ENCODE data around the gene TNS1. TPM values are rescaled to one million over a fixed set of nuclear protein-coding genes. Genes with fewer than 3 reads are reported as not detected.

The TNS1 gene
- total and polyA plus RNA-seq, 2 experiments from 2014 or later: 81.6 to 99.3 TPM

DNA sequence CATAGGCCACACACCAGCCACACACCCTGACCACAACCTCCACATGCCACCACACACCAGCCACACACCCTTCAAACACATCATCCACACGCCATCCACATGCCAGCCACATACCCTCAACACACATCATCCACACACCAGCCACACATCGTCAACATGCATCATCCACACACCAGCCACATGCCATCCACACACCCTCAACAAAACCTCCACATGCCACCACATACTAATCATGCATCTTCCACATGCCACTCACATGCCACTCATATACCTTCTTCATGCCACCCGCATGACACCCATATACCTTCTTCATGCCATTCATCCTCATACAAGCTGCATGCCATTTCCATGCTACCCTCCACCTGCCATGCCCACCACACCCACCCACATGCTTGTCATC is 12.4 kb downstream of the TNS1 start:
- no peak overlapping the region for H2AFZ ChIP-seq
- no peak for TF ChIP-seq EZH2 (IDR thresholded peaks at IDR 0.05; ENCODE audit: insufficient read depth, poor library complexity, severe bottlenecking)
- H3K9me3 ChIP-seq (ENCODE audit: low read depth): no peaks in the 10 kb centered on the region
- H3K27ac ChIP-seq: no peak overlapping the region
- peaks cover 36% of the 10 kb centered on the region for H3F3A ChIP-seq (ENCODE audit: insufficient read depth)
- peaks cover 87% of the 10 kb centered on the region for H3K79me2 ChIP-seq (ENCODE audit: insufficient read depth)
- H3K4me2 ChIP-seq (ENCODE audit: unreplicated experiment): no peak overlapping the region
- no peak overlapping the region for H3K9ac ChIP-seq
- DNase-seq: no peak
- H4K20me1 ChIP-seq (ENCODE audit: insufficient read depth): 0 out of 2 replicates have a peak, but pooled peaks cover 5% of the 10 kb centered on the region
- WGBS, 2 experiments (ENCODE audit: low coverage in 1 of 2, low lambda C conversion rate in 2 of 2, missing lambda C conversion rate in 2 of 2): 76 to 85% methylated on average over 3 of the region's 3 CpGs
- H3K27me3 ChIP-seq (replicated peaks; ENCODE audit: insufficient read depth): no peaks in the 10 kb centered on the region
- peaks cover 10% of the 10 kb centered on the region; the same call in 1 of the 2 replicates for H3K36me3 ChIP-seq (ENCODE audit: low read depth)
- H3K4me1 ChIP-seq (ENCODE audit: insufficient read depth): peaks cover 44% of the 10 kb centered on the region
- no peaks in the 10 kb centered on the region for H3K9me2 ChIP-seq (ENCODE audit: insufficient read depth)
- in situ Hi-C loops (cut with MboI): no loop called here
- H3K4me3 ChIP-seq: no peak overlapping the region

DNA sequence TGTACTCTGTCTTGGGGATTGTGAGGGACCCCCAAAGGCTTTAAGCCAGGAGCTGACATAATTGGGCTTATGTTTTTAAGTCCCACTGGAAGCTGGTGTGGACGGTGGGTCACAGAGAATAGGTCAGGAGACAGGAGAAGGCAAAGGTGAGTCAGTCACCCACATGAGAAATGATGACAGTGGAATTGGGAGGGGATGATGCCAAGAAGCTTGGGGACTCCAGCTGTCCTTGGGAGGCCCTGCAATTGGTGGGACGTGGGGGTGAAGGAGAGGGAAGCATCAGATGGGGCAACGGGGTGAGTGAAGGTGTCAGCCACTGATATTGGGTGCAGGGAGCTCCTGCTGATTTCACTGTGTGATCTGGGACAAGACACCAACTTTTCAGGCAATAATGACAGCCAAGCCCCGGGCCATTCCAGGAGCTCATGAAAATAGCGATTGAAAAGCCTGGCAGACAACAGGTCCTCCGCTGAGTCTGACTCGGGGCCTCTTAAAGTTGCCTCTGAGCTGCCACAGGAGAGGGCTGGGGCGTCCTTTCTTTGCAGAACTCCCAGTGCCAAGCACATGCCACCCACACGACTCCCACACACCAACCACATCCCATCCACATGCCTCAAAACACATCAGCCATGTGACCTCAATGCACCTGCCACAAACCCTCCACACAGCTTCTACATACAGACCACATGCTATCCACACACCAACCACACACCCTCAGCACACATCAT is 13.4 kb downstream of the TNS1 start:
- Histone ChIP-seq H4K20me1 (ENCODE audit: insufficient read depth) (0 out of 2 replicates have a peak, but pooled peaks cover 5% of the 10 kb centered on the region), H3K36me3 (ENCODE audit: low read depth) (peaks cover 10% of the 10 kb centered on the region; the same call in 1 of the 2 replicates), H3K4me3 (no peak overlapping the region), H3K79me2 (ENCODE audit: insufficient read depth) (peaks cover 97% of the 10 kb centered on the region), H3K9ac (0 out of 2 replicates have a peak overlapping the region, but pooled peaks have one; percentile 4), H3K27me3 (replicated peaks; ENCODE audit: insufficient read depth) (no peaks in the 10 kb centered on the region), H3K9me2 (ENCODE audit: insufficient read depth) (no peaks in the 10 kb centered on the region), H3F3A (ENCODE audit: insufficient read depth) (peaks cover 26% of the 10 kb centered on the region), H2AFZ (no peak overlapping the region), H3K27ac (peak overlapping the region; percentile 33), H3K4me2 (ENCODE audit: unreplicated experiment) (no peak overlapping the region), H3K9me3 (ENCODE audit: low read depth) (no peaks in the 10 kb centered on the region), H3K4me1 (ENCODE audit: insufficient read depth) (peaks cover 35% of the 10 kb centered on the region)
- TF ChIP-seq EZH2phosphoT487 (IDR thresholded peaks at IDR 0.05; ENCODE audit: insufficient read depth, low read depth): no peak
- peak; percentile 26 for DNase-seq
- 26 to 34% methylated on average over 7 to 9 of the region's 9 CpGs for WGBS, 2 experiments (ENCODE audit: low coverage in 1 of 2, low lambda C conversion rate in 2 of 2, missing lambda C conversion rate in 2 of 2)
- in situ Hi-C loops (cut with MboI): loop anchor here (10.0 kb wide), 1 partner anchor 205 kb away; no protein-coding TSS in a partner anchor

DNA sequence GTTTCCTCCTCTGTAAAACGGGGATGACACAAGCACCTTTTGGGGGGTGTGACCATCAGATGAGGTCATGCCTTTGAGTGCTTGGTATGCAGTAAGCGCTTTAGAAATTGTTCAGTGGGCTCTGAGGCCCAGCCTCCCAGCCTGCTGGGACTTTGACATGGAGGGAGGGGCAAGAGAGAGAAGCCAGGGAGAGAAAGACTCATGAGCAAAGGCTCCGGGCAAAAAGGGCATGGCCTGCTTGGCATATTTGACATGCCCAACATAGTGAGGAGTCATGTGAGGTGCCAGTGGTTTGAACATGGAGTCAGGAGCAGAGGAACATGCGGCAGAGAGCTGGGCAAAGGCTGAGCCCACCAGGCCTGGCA is 14.0 kb downstream of the TNS1 start:
- Histone ChIP-seq H2AFZ (no peak overlapping the region), H3K9me2 (ENCODE audit: insufficient read depth) (no peaks in the 10 kb centered on the region), H3F3A (ENCODE audit: insufficient read depth) (peaks cover 22% of the 10 kb centered on the region), H3K79me2 (ENCODE audit: insufficient read depth) (peaks cover 100% of the 10 kb centered on the region), H3K27me3 (replicated peaks; ENCODE audit: insufficient read depth) (no peaks in the 10 kb centered on the region), H4K20me1 (ENCODE audit: insufficient read depth) (0 out of 2 replicates have a peak, but pooled peaks cover 5% of the 10 kb centered on the region), H3K4me1 (ENCODE audit: insufficient read depth) (peaks cover 29% of the 10 kb centered on the region), H3K36me3 (ENCODE audit: low read depth) (peaks cover 10% of the 10 kb centered on the region; the same call in 1 of the 2 replicates), H3K4me2 (ENCODE audit: unreplicated experiment) (no peak overlapping the region), H3K4me3 (no peak overlapping the region), H3K9ac (0 out of 2 replicates have a peak overlapping the region, but pooled peaks have one; percentile 4), H3K27ac (peak overlapping the region; percentile 33), H3K9me3 (ENCODE audit: low read depth) (no peaks in the 10 kb centered on the region)
- 34 to 50% methylated on average over 3 to 4 of the region's 4 CpGs for WGBS, 2 experiments (ENCODE audit: low coverage in 1 of 2, low lambda C conversion rate in 2 of 2, missing lambda C conversion rate in 2 of 2)
- peak; percentile 60 for DNase-seq
- in situ Hi-C loops (cut with MboI): loop anchor here (10.0 kb wide), 1 partner anchor 204 kb away; no protein-coding TSS in a partner anchor
- no peak for TF ChIP-seq EZH2phosphoT487 (IDR thresholded peaks at IDR 0.05; ENCODE audit: insufficient read depth, low read depth)
- TF ChIP-seq EZH2 (IDR thresholded peaks at IDR 0.05; ENCODE audit: insufficient read depth, poor library complexity, severe bottlenecking): no peak

DNA sequence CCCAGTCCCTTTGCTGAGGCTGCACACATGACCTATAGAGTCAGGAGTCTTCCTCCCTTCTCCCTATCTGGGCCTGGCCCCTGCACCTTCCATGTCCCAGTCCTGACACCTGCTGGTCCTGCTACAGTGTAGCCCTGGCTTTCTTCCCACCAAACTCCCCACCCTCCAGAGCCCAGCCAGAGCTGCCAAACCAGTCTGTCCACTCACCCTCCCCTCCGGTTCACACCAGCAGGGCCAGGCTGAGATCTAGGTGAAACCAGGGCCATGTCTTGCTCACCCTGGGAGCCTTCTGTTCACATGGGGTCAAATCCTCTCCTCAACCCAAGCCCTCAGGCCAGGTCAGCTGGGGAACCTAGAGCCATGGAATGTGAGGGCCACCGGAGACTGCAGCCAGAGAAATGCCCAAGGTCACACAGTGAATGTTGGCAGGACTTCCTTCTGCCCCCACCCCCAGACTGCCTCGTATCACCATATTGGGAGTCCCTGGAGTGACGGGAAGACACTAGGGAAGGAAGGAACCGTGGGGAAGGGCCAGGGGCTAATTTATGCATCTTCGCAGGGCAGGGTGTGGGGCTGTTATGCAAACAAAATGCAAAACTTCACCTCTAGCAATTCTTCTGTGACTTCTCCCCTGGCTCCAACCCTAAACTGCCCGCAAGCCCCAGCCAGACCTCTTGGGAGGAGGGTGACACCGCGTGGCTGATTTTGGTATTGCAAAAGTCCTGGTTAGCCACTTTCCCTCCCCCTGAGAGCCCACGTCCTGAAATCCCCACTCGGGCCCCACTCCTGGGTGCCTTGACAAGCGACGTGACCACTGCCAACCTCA is 14.6 kb downstream of the TNS1 start:
- DNase-seq: peak; percentile 82
- peak overlapping the region; percentile 33 for H3K27ac ChIP-seq
- H3K9me2 ChIP-seq (ENCODE audit: insufficient read depth): no peaks in the 10 kb centered on the region
- H3K4me2 ChIP-seq (ENCODE audit: unreplicated experiment): peak overlapping the region; percentile 37
- H3K9me3 ChIP-seq (ENCODE audit: low read depth): no peaks in the 10 kb centered on the region
- H2AFZ ChIP-seq: no peak overlapping the region
- H3K36me3 ChIP-seq (ENCODE audit: low read depth): peaks cover 10% of the 10 kb centered on the region; the same call in 1 of the 2 replicates
- TF ChIP-seq EZH2phosphoT487 (IDR thresholded peaks at IDR 0.05; ENCODE audit: insufficient read depth, low read depth): no peak
- TF ChIP-seq EZH2 (IDR thresholded peaks at IDR 0.05; ENCODE audit: insufficient read depth, poor library complexity, severe bottlenecking): no peak
- H3K4me3 ChIP-seq: no peak overlapping the region
- WGBS, 2 experiments (ENCODE audit: low coverage in 1 of 2, low lambda C conversion rate in 2 of 2, missing lambda C conversion rate in 2 of 2): 15 to 17% methylated on average over 12 to 13 of the region's 13 CpGs
- peaks cover 100% of the 10 kb centered on the region for H3K79me2 ChIP-seq (ENCODE audit: insufficient read depth)
- H3F3A ChIP-seq (ENCODE audit: insufficient read depth): peaks cover 16% of the 10 kb centered on the region
- H4K20me1 ChIP-seq (ENCODE audit: insufficient read depth): 0 out of 2 replicates have a peak, but pooled peaks cover 5% of the 10 kb centered on the region
- in situ Hi-C loops (cut with MboI): loop anchor here (10.0 kb wide), 1 partner anchor 203 kb away; no protein-coding TSS in a partner anchor
- H3K27me3 ChIP-seq (replicated peaks; ENCODE audit: insufficient read depth): no peaks in the 10 kb centered on the region
- peaks cover 23% of the 10 kb centered on the region for H3K4me1 ChIP-seq (ENCODE audit: insufficient read depth)
- H3K9ac ChIP-seq: peak overlapping the region; percentile 39

Measured in GM23248 (cell line).